SK-N-SH treated with all-trans-retinoic acid at 6 μM for 48 hours (cell line): Measurements from ENCODE around the gene ZFP3.
"Not testable (repeated sequence)": the region's sequence is repeated elsewhere in the genome, so short reads cannot be mapped to it uniquely, and the experiment has no call there.

ENCODE experiments used
- CSDC2 ChIP-seq: fragments of 250-450 bp; sonication (Bioruptor Pico); IDR thresholded peaks from 2 replicates; pipeline ENCODE4 v1.5.0; 2020; ENCODE audit warnings: mild to moderate bottlenecking, moderate library complexity
- CSRNP3 ChIP-seq: fragments of 250-450 bp; sonication (Bioruptor Pico); IDR thresholded peaks from 2 replicates; pipeline ENCODE4 v1.5.1; 2021; ENCODE audit warnings: mild to moderate bottlenecking, moderate library complexity
- ESRRG ChIP-seq: fragments of 250-450 bp; sonication (Bioruptor Pico); IDR thresholded peaks from 2 replicates; pipeline ENCODE4 v1.6.1; 2021; ENCODE audit warnings: mild to moderate bottlenecking
- GLIS3 ChIP-seq: fragments of 250-450 bp; sonication (Bioruptor Pico); IDR thresholded peaks from 2 replicates; pipeline ENCODE4 v1.5.0; 2020; ENCODE audit warnings: mild to moderate bottlenecking, moderate library complexity
- ISL1 ChIP-seq: fragments of 250-450 bp; sonication (Bioruptor Pico); IDR thresholded peaks from 2 replicates; pipeline ENCODE4 v2.1.2; 2022; ENCODE audit warnings: mild to moderate bottlenecking, moderate library complexity
- OSR1 ChIP-seq: fragments of 250-450 bp; sonication (Bioruptor Pico); IDR thresholded peaks from 2 replicates; pipeline ENCODE4 v1.8.0; 2022; ENCODE audit warnings: moderate library complexity, mild to moderate bottlenecking, inconsistent platforms
- PATZ1 ChIP-seq: fragments of 250-450 bp; sonication (Bioruptor Pico); IDR thresholded peaks from 2 replicates; pipeline ENCODE4 v1.8.0; 2020; ENCODE audit warnings: mild to moderate bottlenecking, moderate library complexity, borderline replicate concordance
- POU6F1 ChIP-seq: fragments of 250-450 bp; sonication (Bioruptor Pico); IDR thresholded peaks from 2 replicates; pipeline ENCODE4 v1.8.0; 2021; ENCODE audit warnings: low read depth, mild to moderate bottlenecking, moderate library complexity, borderline replicate concordance
- ZNF565 ChIP-seq: fragments of 450-650 bp; formaldehyde crosslinking; conservative IDR thresholded peaks from 2 replicates; pipeline ENCODE4 v1.5.0; 2020; ENCODE audit warnings: low read depth, mild to moderate bottlenecking, moderate library complexity
- ZNF8 ChIP-seq: fragments of 450-650 bp; formaldehyde crosslinking; IDR thresholded peaks from 2 replicates; pipeline ENCODE4 v1.5.0; 2020; ENCODE audit warnings: mild to moderate bottlenecking, moderate library complexity

- TF ChIP-seq CSDC2 (CRISPR knock-in tag); GLIS3; OSR1; CSRNP3 (CRISPR knock-in tag); ZNF8 (CRISPR knock-in tag); POU6F1; ESRRG (CRISPR knock-in tag); PATZ1 (CRISPR knock-in tag); ISL1 (CRISPR knock-in tag); ZNF565: not testable (repeated sequence)
Measured at GRCh38 chr17:5075472-5075871, 2.8 kb upstream of the ZFP3 start.
